ENCODE data around the gene MARCHF6. TPM values are rescaled to one million over a fixed set of nuclear protein-coding genes. Genes with fewer than 3 reads are reported as not detected.
"Not testable (repeated sequence)": the region's sequence is repeated elsewhere in the genome, so short reads cannot be mapped to it uniquely, and the experiment has no call there.

Gene MARCHF6
- total RNA-seq, 3 donors from 2014 or later: 94.5 to 110 (median 96.7) TPM

DNA sequence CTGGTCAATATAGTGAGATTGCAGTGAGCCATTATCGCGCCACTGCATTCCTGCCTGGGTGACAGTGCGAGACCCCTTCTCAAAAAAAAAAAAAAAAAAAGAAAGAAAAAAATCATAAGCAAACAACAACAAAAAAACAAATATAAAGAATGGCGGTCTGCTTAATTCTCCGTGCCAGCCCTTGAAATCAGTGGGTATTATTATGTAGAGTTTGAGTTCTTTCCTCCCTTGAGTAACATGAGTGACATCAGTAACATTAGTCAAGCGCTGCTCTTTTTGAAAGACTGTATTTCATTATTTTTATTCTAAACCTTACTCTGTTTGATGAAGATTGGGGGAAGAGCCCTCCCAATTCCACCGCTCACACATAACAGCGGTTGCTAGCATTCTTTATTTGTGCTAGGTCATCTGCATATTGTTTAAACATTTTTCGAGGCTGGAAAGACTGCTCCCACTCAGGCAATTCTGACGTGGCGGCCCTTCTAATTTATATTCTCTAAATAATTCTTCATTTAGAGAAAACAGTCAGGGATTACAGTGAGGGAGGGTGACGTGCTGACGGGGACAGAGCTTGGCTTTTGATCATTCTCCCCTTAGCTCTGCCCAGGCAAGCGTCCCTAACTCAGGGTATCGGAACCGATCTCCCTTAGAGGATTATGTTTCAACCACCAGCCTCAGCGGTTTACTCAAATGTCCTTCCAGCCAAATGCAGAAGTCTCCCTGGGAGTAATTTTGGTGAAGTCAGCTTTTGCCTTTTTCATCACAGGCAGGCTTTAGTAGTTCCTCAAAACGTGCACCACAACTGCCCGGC, 860 bp upstream of the MARCHF6 start:
- H3K9me3 Mint-ChIP-seq: no peaks in the 10 kb centered on the region
- H3K4me3 Mint-ChIP-seq: peak overlapping the region; percentile 91
- DNase-seq (peak; percentile 14), ATAC-seq (peak; percentile 23 to 32)
- no peaks in the 10 kb centered on the region for H3K27me3 Mint-ChIP-seq (ENCODE audit: low read depth)
- H3K4me1 Mint-ChIP-seq (ENCODE audit: low read depth): peaks cover 43% of the 10 kb centered on the region
- H3K36me3 Mint-ChIP-seq (ENCODE audit: insufficient read depth): no peaks in the 10 kb centered on the region

DNA sequence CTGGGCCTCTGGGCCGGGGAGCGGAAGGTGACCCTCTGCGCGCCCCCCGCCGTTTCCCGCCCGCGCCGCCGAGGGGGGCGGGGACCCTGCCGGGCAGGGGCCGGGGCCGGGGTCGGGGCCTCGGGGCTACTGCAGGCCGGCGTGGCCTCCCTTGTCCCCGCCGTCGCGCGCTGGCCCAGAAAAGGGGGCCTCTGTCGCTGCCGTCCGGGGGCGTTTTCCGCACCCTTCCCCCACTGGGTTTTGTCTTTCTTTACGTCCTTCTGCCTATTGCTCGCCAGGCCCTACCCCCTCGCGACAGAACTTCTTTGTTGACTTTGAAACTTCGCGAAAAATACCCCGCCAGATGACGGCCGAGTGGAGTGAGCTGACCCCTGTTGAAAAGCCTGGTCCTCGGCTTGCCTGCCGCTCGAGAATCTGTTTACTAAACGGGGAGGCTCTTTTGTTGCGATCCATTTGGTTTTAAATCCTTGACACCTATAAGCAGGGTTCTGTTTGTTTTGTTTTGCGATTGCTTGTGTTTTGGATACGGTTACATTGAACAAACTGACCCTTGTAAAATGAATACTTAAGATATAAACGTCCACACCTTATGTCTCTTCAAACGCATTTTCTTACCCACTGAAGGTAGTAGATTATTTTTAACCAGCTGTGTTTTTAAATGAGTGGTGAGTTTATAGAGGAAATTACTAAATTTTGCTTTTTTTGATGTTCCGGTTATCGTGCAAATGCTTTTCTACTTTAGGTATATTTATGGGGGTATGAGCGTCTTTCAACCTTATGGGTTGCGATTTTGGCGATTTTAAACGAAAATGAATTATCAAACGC, 765 bp downstream of the MARCHF6 start:
- Mint-ChIP-seq H3K4me1 (ENCODE audit: low read depth) (peaks cover 53% of the 10 kb centered on the region), H3K36me3 (ENCODE audit: insufficient read depth) (peaks cover 2% of the 10 kb centered on the region), H3K27me3 (ENCODE audit: low read depth) (no peaks in the 10 kb centered on the region), H3K4me3 (peak overlapping the region; percentile 100), H3K9me3 (no peaks in the 10 kb centered on the region)
- peak; percentile 28 for DNase-seq
- peak; percentile 5 to 12 for ATAC-seq

DNA sequence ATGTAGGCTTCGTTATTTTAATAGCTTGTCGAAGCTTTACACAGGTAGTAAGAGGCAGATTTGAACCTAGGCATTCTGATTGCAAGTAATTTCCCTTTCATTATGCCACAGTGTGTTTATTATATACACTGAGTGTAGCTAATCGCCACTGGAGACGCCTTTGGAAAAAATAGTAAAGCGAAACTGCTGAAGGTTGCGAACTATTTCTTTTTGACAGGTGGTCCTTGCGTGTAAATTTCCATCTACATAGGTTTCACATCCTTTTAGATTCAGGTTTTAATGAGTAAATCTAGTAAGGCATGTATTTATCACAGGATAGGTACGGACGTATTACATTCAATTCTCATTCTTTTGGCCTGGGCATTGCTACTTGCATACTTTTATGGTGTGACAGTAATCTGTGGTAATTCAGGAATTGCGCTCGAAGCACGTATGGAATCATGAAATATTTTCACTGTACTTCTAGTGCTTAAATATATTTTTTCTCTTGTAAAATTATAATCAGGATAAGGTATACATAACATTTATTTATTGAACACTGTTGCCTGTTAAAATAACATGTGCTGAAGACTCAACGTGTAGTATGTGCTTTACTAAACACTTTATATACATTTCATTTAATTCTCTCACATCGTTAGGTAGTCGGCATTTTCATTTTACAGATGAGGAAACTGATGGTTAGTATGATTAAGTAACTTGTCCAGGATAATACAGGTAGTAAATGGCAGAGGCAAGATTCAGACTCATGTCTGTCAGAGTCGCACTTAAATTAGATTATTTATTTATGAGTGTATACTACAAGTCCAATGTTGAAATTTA, 1.8 kb downstream of the MARCHF6 start:
- no peaks in the 10 kb centered on the region for H3K27me3 Mint-ChIP-seq (ENCODE audit: low read depth)
- ATAC-seq (peak; percentile 6 to 12), DNase-seq (no peak)
- peak overlapping the region; percentile 100 for H3K4me3 Mint-ChIP-seq
- peaks cover 59% of the 10 kb centered on the region for H3K4me1 Mint-ChIP-seq (ENCODE audit: low read depth)
- peaks cover 2% of the 10 kb centered on the region for H3K36me3 Mint-ChIP-seq (ENCODE audit: insufficient read depth)
- no peaks in the 10 kb centered on the region for H3K9me3 Mint-ChIP-seq

DNA sequence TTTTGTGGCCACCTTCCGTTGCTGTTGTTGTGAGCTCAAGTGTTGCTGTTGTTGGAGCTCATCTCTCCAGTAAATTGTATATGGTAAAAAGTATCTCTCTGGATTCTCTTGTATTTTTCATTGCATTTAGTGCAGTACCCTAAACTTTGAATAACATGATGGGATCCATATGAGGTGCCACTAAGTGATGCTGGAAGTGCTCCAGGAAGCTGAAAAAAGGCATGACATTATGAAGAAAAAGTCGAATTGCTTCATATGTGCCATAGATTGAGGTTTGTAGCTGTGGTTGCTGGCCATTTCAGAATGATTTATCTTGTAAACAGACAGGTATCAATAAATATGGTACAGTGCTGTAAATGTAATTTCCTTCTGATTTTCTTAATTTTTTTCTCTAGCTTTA, 5.5 kb downstream of the MARCHF6 start:
- Mint-ChIP-seq H3K27me3 (ENCODE audit: low read depth) (no peaks in the 10 kb centered on the region), H3K36me3 (ENCODE audit: insufficient read depth) (peaks cover 5% of the 10 kb centered on the region), H3K9me3 (no peaks in the 10 kb centered on the region), H3K4me1 (ENCODE audit: low read depth) (peaks cover 72% of the 10 kb centered on the region), H3K4me3 (no peak overlapping the region)
- ATAC-seq (no peak), DNase-seq (no peak)

DNA sequence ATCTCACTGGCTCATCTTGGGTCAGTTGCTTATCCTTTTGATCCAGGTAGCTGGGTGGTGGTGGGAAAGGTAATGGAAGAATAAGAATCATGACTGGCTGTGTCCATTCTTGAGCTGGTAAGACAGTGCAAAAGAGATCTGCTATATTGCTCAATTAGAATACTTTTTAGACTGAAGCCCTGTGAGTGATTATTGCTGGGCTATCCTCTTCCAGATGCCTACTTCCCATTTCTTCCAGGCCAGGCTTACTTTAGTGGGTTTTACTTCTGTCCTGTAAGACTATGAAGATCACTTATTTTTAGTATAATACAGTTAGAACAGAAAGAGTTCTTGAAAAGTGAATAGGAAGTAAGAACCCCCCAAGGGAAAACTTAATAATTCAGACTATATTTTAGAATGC, 7.2 kb downstream of the MARCHF6 start:
- no peaks in the 10 kb centered on the region for H3K9me3 Mint-ChIP-seq
- peaks cover 5% of the 10 kb centered on the region for H3K36me3 Mint-ChIP-seq (ENCODE audit: insufficient read depth)
- DNase-seq (no peak), ATAC-seq (no peak)
- peaks cover 74% of the 10 kb centered on the region for H3K4me1 Mint-ChIP-seq (ENCODE audit: low read depth)
- H3K27me3 Mint-ChIP-seq (ENCODE audit: low read depth): no peaks in the 10 kb centered on the region
- H3K4me3 Mint-ChIP-seq: no peak overlapping the region

DNA sequence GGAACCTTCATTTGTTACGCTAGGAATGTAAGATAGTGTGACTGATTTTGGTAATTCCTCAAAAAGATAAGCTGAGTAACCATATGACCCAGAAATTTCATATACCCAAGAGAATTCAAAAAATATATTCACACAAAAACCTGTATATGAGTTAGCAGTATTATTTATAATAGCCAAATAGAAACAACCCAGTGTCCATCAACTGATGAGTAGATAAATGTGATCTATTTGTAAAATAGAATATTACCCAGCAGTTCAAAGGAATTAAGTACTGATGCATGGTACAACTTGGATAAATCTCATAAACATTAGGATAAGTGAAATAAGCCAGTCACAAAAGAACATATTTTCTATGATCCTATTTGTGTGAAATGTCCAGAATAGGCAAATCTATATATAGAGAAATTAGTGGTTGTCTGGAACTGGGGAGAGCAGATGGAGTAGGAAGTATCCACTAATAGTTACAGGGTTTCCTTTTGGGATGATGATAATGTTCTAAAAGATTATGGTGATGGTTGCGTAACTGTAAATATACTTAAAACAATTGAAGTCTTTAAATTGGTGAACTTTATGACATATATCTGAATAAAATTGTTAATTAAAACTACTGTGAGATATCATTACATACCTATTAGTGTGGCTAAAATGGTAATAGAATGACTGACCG, 10.2 kb downstream of the MARCHF6 start:
- H3K36me3 Mint-ChIP-seq (ENCODE audit: insufficient read depth): peaks cover 4% of the 10 kb centered on the region
- no peaks in the 10 kb centered on the region for H3K9me3 Mint-ChIP-seq
- H3K27me3 Mint-ChIP-seq (ENCODE audit: low read depth): no peaks in the 10 kb centered on the region
- ATAC-seq (no peak), DNase-seq (no peak)
- H3K4me3 Mint-ChIP-seq: no peak overlapping the region
- peaks cover 73% of the 10 kb centered on the region for H3K4me1 Mint-ChIP-seq (ENCODE audit: low read depth)

DNA sequence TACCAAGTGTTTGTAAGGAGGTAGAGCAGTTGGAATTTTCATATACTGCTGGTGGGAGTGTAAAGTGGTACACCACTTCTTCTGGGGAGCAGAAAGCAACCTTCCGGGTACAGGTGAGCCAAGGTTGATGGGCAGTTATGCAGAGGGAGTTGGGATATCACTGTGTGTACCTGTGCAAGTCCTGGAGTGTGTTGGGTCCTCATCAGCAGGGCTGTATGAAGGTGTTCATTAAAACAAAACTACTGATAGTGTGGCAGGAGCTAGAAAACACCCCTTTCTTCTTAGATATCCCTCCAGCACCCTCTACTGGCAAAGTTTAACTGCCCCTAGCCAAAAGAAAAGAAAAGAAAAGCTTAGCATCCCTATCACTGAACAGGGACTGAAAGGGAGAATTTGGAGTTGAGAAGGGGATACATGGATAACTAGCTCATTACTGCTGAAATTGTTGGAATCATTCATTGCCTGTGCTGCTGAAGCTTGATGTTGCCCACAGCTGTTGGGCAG, 10.7 kb downstream of the MARCHF6 start:
- DNase-seq (no peak), ATAC-seq (peak; percentile 30 to 42)
- Mint-ChIP-seq H3K4me1 (ENCODE audit: low read depth) (peaks cover 74% of the 10 kb centered on the region), H3K36me3 (ENCODE audit: insufficient read depth) (peaks cover 6% of the 10 kb centered on the region), H3K4me3 (no peak overlapping the region), H3K27me3 (ENCODE audit: low read depth) (no peaks in the 10 kb centered on the region), H3K9me3 (no peaks in the 10 kb centered on the region)

DNA sequence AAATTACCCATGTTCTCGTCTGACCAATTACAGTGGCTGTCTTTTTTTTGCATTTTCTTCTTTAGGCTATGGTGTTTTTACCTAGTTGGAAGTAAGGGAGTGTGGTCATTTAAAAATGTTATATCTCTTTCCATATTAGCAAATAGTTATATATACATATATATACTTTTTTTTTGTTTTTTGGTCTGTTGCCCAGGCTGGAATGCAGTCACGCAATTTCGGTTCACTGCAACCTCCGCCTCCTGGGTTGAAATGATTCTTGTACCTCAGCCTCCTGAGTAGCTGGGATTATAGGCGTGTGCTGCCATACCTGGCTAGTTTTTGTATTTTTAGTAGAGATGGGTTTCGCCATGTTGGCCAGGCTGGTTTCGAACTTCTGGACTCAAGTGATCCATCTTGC, 12.3 kb downstream of the MARCHF6 start:
- peaks cover 6% of the 10 kb centered on the region for H3K36me3 Mint-ChIP-seq (ENCODE audit: insufficient read depth)
- H3K4me1 Mint-ChIP-seq (ENCODE audit: low read depth): peaks cover 74% of the 10 kb centered on the region
- ATAC-seq (no peak), DNase-seq (no peak)
- H3K27me3 Mint-ChIP-seq (ENCODE audit: low read depth): no peaks in the 10 kb centered on the region
- H3K9me3 Mint-ChIP-seq: no peaks in the 10 kb centered on the region
- H3K4me3 Mint-ChIP-seq: no peak overlapping the region

DNA sequence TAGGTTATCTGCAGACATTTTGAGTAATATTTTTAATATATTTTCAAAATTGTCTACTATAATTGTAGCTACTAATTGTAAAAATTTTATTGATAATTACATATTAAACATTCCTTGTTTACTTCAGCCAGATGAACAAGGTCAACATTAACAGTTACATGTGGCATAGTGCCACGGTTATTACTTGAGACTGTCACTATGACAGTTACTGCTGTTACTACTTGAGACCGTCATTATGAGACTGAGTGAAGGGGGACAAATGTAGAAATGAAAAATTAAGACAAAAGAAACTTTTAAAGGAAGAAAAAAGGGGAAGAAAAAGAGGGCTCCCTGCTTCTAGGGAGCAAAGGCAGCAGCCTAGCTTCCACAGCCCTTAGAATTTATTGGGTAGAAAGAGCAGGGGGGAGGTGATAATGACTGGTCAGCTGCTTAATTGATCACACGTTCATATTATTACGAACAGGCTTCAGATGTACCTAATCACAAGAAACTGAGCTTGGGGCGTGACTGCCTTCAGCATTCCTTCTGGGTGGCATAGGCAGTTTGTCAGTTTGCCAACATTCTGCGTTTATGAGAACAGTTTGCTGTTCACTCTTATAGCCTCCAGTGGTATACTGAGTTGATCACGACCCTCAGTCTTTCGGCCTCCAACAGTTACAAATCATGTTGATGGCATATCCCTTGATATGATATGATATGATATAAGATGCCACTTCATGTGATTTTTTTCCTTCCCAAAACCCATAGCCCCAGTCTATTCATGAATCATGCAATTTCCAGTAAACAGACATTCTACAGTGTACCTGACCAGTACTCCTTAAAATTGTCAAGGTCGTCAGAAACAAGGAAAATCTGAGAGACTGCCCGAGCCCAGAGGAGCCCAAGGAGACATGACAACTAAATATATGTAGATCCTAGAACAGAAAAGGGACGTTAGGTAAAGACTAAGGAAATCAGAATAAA, 13.1 kb downstream of the MARCHF6 start:
- DNase-seq (no peak), ATAC-seq (no peak)
- no peaks in the 10 kb centered on the region for H3K27me3 Mint-ChIP-seq (ENCODE audit: low read depth)
- H3K36me3 Mint-ChIP-seq (ENCODE audit: insufficient read depth): peaks cover 9% of the 10 kb centered on the region
- H3K9me3 Mint-ChIP-seq: no peaks in the 10 kb centered on the region
- H3K4me1 Mint-ChIP-seq (ENCODE audit: low read depth): peaks cover 75% of the 10 kb centered on the region
- H3K4me3 Mint-ChIP-seq: no peak overlapping the region

DNA sequence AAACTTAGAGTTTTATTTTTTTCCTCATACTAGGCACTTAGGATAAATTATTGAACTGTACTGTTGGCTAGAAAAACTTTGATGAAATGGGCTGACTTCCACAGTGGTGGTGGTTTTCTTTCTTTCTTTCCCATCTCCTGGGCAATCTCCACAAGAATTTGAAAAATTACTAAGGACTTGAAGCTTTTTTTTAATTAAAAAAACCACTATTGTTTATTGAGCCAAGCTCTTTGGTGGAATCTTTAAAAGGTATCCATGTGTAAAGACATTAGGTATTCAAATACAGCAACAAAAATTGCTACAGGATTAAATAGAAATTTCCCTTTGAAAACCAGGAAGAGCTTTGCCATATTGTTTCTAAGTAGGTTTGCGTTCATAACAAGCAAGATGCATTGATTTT, 14.1 kb downstream of the MARCHF6 start:
- H3K4me3 Mint-ChIP-seq: no peak overlapping the region
- no peaks in the 10 kb centered on the region for H3K9me3 Mint-ChIP-seq
- H3K27me3 Mint-ChIP-seq (ENCODE audit: low read depth): no peaks in the 10 kb centered on the region
- DNase-seq (no peak), ATAC-seq (no peak)
- H3K36me3 Mint-ChIP-seq (ENCODE audit: insufficient read depth): peaks cover 9% of the 10 kb centered on the region
- H3K4me1 Mint-ChIP-seq (ENCODE audit: low read depth): peaks cover 75% of the 10 kb centered on the region

DNA sequence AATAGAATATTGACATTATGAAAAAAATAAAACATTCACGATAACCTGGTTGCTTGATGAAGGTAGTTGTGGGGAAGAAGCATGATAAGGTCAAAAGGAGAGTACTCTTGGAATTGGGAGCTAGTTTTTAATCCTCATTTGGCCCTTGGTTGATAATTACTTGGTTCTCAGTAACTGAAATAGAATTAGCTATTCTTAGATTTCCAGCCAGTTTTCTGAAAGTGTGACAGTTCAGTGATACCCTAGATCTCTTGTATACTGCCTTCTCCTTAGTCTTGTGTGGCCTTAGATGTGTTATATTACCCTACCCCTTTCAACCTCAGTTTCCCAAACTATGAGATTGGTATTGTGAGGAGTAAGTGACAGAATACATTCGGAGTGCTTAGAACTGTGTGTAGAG, 17.4 kb downstream of the MARCHF6 start:
- H3K9me3 Mint-ChIP-seq: no peaks in the 10 kb centered on the region
- peaks cover 77% of the 10 kb centered on the region for H3K4me1 Mint-ChIP-seq (ENCODE audit: low read depth)
- H3K36me3 Mint-ChIP-seq (ENCODE audit: insufficient read depth): peaks cover 13% of the 10 kb centered on the region
- DNase-seq (no peak), ATAC-seq (no peak)
- no peaks in the 10 kb centered on the region for H3K27me3 Mint-ChIP-seq (ENCODE audit: low read depth)
- H3K4me3 Mint-ChIP-seq: no peak overlapping the region

DNA sequence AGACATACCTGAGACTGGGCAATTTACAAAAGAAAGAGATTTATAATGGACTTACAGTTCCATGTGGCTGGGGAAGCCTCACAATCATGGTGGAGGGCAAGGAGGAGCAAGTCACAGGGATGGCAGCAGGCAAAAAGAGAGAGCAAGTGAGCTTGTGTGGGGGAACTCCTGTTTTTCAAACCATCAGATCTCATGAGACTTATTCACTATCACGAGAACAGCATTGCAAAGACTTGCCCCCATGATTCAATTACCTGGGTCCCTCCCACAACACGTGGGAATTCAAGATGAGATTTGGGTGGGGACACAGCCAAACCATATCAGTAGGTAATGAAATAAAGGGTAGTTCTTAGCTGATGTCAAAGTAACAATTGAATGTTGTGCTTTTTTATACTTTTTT, 17.9 kb downstream of the MARCHF6 start:
- H3K9me3 Mint-ChIP-seq; ATAC-seq; H3K27me3 Mint-ChIP-seq (ENCODE audit: low read depth); H3K4me3 Mint-ChIP-seq; DNase-seq: not testable (repeated sequence)
- peaks cover 17% of the 10 kb centered on the region for H3K36me3 Mint-ChIP-seq (ENCODE audit: insufficient read depth)
- peaks cover 80% of the 10 kb centered on the region for H3K4me1 Mint-ChIP-seq (ENCODE audit: low read depth)
